ENCODE measurements around the gene ALK.

DNA sequence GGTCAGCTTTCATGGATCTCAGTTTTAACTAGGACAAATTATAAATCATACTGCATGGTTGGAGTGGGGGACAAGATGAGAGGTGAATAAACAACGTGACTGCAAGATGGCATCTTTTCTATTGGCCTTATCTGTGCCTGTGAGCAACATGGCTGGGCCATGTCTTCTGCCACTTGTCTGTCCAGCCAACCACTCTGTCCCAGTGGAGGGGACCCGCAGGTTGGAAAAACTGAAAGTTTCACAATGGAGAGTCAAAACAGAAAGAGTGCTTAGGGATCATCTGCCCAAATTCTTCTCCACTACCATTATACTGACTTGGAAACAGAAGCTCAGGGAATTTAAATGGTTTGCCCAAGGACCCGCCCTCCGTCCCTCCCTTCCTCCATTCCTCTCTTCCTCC lies 104.1 kb downstream of the ALK start:
- TF ChIP-seq, protein P1, sequence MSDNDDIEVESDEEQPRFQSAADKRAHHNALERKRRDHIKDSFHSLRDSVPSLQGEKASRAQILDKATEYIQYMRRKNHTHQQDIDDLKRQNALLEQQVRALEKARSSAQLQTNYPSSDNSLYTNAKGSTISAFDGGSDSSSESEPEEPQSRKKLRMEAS (IDR thresholded peaks at IDR 0.05), result no peak
- no peak for TF ChIP-seq EP300 (IDR thresholded peaks at IDR 0.05; ENCODE audit: borderline replicate concordance)
- TF ChIP-seq REST (IDR thresholded peaks at IDR 0.05; ENCODE audit: low read depth), result no peak
- no peak for TF ChIP-seq EGR1 (IDR thresholded peaks at IDR 0.05)
- TF ChIP-seq TCF12 (IDR thresholded peaks at IDR 0.05; ENCODE audit: low read depth), result no peak
- no peak for TF ChIP-seq FOXM1 (IDR thresholded peaks at IDR 0.05; ENCODE audit: borderline replicate concordance, low read depth)
- TF ChIP-seq, protein P2, sequence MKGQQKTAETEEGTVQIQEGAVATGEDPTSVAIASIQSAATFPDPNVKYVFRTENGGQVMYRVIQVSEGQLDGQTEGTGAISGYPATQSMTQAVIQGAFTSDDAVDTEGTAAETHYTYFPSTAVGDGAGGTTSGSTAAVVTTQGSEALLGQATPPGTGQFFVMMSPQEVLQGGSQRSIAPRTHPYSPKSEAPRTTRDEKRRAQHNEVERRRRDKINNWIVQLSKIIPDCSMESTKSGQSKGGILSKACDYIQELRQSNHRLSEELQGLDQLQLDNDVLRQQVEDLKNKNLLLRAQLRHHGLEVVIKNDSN (IDR thresholded peaks at IDR 0.05), result no peak
- no peak for TF ChIP-seq RAD21 (IDR thresholded peaks at IDR 0.05; ENCODE audit: low read depth)
- TF ChIP-seq TAF1 (IDR thresholded peaks at IDR 0.05; ENCODE audit: low read depth), result no peak

Measured in Ishikawa (cell line).